ENCODE results near the gene MTIF2.

DNA sequence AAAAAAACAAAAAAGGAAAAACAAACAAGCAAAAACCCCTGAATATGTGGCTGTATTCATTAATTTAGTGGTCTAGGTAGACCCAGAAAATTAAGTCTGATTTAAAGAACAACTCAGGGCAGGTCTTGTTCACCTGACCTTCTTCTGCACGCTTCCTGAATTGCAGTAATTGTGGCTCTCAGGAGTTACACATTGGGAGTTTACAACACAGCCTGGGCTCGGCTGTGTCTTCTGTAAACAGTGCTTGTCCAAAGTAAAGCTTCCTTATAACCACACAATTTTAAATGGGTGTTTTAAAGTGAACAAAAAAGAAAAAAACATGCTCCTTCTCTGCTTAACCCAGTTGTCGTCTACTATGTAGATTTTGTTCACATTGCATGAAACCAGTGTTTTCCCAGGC lies 8.3 kb upstream of the MTIF2 start:
- TF ChIP-seq CTCF (IDR thresholded peaks at IDR 0.05; ENCODE audit: poor library complexity) = no peak
- no peak for TF ChIP-seq EZH2 (IDR thresholded peaks at IDR 0.05; ENCODE audit: borderline replicate concordance)
